IPS-18c (cell line): ENCODE measurements around the gene IGFBP7.

ENCODE experiments used
- H3K4me3 ChIP-seq: 2 replicates; pipeline ENCODE4 v1.7.0; 2013; ENCODE audit warnings: low read depth, mild to moderate bottlenecking, low read length, moderate library complexity; ENCODE audit not compliant: insufficient read depth
- H3K9me3 ChIP-seq: one replicate; pipeline ENCODE4 v1.6.1; 2013; ENCODE audit warnings: mild to moderate bottlenecking, low read length, moderate library complexity; ENCODE audit not compliant: control insufficient read depth, insufficient read depth

IGFBP7 gene

DNA sequence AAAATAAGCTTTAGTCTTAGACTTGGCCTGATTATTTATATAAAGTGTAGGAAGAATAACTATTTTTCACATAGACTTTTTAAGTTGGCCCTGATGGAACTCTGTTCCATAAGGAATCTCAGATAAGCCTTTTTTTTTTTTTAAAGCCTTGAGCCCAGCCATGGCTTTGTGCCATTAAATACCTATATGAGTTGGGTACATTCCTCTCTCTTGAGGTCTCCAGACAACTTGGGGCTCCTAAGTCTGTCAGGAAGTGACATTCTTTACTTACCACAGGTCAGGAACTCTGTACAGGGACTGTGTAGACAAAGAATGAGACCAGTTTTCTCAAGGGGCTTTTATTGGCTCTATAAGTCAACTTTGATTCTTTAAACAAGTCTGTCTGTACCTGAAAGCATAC is 27.1 kb upstream of the IGFBP7 start:
- no peaks in the 10 kb centered on the region for H3K9me3 ChIP-seq

DNA sequence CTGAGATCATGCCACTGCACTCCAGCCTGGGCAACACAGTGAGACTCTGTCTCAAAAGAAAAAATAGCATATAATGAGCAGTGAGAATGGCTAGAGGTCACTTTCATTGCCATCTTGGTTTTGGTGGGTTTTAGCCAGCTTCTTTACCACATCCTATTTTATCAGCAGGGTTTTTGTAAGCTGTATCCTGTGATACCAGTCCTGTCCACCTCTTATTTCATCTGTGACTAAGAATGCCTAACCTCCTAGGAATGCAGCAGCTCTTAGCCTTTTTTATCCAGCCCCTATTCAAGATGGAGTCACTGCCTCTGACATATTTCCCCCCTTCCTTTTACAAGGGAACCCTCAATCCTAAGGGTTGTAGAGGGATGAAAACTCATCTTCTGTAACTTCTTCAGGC is 26.1 kb upstream of the IGFBP7 start:
- H3K4me3 ChIP-seq, result no peak overlapping the region
- no peaks in the 10 kb centered on the region for H3K9me3 ChIP-seq

More for the DNA sequence above, 27.1 kb upstream of the IGFBP7 start:
- H3K4me3 ChIP-seq, result no peak overlapping the region

DNA sequence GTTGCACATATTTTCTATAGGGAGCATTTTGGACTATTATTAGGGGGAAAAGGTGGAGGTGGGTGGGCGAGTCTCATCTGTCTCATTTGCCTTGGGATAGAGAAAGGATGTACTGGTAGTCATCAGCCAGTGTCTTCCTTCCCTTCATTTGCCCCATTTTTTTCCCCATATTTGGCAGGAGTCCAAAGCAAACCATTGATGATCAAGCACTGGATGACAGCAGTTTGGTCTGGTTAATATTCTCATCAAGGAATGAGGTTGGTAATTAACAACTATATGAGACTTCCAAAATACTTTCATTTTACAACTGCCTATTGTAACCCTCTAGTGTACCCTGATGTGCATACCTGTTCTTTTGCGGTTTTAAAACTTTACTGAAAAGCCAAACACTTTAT is 22.6 kb upstream of the IGFBP7 start:
- Histone ChIP-seq H3K4me3 (no peak overlapping the region), H3K9me3 (peaks cover 3% of the 10 kb centered on the region)

- H3K9me3 ChIP-seq, result peaks cover 3% of the 10 kb centered on the region
- no peak overlapping the region for H3K4me3 ChIP-seq
These were observed 21.9 kb upstream of the IGFBP7 start for GRCh38 chr4:57131849-57132742.

DNA sequence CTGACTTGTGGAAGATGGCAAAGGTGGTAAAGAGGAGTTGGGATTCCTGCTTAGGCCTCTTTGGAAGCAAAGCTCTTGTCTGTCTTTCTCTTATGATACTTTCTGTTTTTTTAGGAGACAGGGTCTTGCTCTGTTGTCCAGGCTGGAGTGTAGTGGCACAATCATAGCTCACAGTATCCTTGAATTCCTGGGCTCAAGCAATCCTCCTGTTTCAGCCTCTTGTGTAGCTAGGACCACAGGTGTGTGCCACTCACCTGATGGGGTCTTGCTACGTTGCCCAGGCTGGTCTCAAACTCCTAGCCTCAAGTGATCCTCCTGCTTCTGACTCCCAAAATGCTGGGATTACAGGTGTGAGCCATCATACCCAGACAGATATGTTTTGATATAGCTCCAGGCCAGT is 19.3 kb upstream of the IGFBP7 start:
- Histone ChIP-seq H3K9me3 (peaks cover 3% of the 10 kb centered on the region), H3K4me3 (no peak overlapping the region)

DNA sequence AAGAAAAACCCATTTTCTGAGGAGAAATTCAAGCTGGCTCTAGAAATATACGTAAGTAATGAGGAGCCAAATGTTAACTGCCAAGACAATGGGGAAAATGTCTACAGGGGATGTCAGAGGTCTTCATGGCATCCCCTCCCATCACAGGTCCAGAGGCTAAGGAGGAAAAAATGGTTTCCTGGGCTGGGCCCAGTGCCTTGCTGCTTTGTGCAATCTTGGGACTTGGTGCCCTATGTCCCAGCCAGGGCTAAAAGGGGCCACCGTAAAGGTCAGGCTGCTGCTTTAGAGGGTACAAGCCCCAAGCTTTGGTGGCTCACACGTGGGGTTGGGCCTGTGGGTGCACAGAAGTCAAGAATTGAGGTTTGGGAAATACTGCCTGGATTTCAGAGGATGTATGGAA is 17.2 kb upstream of the IGFBP7 start:
- peaks cover 3% of the 10 kb centered on the region for H3K9me3 ChIP-seq
- no peak overlapping the region for H3K4me3 ChIP-seq

- H3K9me3 ChIP-seq, result peaks cover 6% of the 10 kb centered on the region
These were observed 15.8 kb upstream of the IGFBP7 start for GRCh38 chr4:57125996-57126395.

DNA sequence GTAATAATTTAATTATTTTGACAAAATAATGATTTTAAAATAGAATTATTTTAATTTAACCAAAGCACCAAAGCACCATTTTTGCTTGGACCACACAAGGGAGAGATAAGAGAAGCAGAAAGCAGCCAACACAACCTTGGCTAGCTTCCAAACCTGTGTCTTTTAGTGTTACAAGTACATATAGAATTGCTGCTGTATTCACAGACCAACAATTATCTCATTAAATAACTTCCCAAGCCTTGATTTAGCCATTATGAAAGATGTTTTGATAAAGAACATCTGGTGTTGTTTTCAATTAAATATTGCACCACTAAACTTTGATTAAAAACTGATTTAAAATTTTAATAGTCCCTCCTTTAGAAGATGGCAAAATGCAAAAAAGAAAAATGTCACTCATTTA is 14.0 kb upstream of the IGFBP7 start:
- no peak overlapping the region for H3K4me3 ChIP-seq
- H3K9me3 ChIP-seq, result peaks cover 6% of the 10 kb centered on the region

More at GRCh38 chr4:57125996-57126395, 15.8 kb upstream of the IGFBP7 start:
- no peak overlapping the region for H3K4me3 ChIP-seq

- H3K9me3 ChIP-seq, result peaks cover 3% of the 10 kb centered on the region
- no peak overlapping the region for H3K4me3 ChIP-seq
These were observed 12.8 kb upstream of the IGFBP7 start for GRCh38 chr4:57122959-57123358.

DNA sequence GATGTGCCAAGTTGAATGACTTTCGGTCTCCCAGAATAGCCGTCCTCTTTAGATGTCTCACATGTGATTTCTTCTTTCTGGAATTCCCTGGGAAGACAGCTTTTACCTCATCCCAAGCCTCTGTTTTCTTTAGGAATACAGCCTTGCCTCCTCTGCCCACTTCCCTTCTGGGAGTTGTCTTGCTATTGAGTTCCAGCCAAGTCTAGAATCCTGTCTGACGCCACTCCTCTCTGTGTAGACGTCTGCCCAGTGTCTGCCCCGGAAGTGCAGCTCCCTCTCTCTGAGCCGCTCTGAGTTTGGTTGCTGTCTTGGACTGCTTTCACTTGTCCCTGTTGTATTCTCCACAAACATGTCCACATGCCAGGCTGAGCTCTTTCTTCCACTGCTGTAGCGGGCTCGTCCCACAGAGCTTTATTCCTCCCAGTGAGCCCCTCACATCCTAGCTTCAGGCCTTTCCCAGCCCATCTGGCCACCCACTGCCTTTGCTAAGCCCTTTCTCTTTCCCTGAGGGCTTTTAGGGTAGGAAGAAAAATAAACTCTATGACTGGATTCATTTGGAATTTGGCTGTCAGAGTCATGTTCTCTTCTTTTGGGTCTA is 9.0 kb upstream of the IGFBP7 start:
- H3K9me3 ChIP-seq, result peaks cover 3% of the 10 kb centered on the region
- no peak overlapping the region for H3K4me3 ChIP-seq

DNA sequence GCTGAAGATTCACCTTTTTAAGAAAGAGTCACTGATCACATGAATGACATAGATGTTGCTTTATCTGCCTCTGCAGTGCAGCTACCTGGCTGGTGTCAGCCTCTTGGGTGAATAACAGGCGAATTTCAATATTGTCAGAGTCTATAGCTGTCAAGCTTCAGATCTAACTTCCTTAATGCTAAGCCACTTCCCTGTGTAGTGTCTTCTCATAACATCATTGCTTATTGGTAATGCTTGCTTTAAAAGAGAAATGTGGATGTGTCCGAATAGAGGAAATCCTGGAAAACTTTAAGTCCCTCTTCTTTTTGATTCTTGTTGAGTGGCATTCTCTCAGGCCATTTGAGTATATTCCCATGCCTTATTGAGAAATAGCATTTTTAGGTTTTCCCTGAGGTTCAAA is 7.3 kb upstream of the IGFBP7 start:
- Histone ChIP-seq H3K4me3 (no peak overlapping the region), H3K9me3 (peaks cover 3% of the 10 kb centered on the region)

DNA sequence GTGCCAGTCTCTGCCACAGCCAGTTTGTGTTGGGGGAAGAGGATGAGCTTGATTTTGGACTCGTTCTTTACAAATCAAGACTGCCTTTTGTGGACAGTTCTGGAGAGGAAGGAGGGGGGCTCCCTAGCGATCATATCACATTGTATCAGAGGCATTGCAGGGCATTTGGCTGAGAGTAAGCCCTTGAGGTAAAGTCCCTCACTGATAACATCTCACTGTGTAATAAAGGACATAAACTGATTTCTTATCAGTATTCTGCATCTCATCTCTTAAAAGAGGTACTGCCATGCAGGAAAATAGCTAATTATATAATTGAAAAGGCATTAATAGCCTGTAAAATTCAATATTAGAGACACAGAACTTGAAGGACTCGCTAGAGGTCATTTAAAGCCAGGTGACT is 6.1 kb upstream of the IGFBP7 start:
- no peak overlapping the region for H3K4me3 ChIP-seq
- H3K9me3 ChIP-seq, result no peaks in the 10 kb centered on the region

DNA sequence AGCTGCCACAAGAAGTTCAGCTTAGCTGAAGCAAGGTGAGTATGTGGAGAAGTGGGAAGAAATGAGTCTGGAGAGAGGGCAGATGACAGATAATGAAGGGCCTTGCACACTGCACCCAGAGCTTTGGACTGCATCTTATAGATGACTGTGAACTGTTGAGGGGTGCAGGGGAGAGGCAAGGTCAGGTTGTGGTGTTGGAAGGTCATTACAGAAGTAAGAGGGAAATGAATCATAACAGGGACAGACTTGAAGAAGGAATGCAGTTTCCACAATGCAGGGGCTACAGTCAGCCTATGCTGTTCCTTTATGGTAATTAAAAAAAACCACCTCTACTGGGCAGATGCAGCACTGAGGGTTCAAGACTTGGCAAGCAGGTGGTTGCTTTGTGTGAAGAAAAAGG is 4.8 kb upstream of the IGFBP7 start:
- Histone ChIP-seq H3K4me3 (no peak overlapping the region), H3K9me3 (no peaks in the 10 kb centered on the region)

GRCh38 chr4:57113870-57114269 is 3.7 kb upstream of the IGFBP7 start:
- no peaks in the 10 kb centered on the region for H3K9me3 ChIP-seq

DNA sequence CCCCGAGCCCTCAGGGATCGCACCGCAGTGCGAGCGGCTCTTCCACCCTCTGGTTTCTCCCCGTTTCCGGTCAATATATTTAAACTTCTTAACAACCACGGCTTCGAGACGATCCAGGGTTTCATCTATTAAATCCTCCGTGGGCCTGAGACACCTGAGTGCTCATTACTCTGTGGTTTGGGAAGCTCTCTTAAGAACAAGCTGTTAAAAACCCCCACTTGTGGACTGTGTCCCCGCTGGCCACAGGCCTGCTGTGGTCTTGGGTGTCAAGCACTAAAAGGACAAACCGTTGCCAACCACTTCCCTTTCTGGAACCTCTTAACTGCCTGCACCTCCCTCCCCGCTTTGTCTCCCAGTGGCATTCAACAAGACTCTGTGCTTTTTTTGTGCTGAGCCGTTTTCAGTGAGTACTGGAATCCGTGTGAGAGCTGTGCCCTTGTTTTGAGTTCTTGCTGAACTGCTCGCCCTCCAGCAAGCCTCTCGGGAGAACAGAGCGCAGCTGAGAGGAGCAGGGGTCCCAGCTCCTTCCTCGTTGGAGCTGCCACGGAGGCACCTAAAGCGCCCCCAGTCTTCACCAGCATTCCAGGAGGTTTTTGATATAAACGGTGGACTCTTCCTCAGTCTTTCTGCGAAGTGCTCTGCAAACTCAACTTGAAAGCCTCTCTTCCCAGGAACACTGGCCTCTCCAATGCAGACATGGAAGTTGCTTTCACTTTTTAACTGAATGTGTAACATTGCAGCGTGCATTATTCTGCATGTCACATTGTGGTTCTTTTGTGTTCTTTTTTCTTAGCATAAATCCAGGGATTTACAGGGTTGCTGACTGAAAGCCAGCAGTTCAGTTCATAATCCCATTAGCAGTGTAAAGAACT is 691 bp upstream of the IGFBP7 start:
- peak overlapping the region; percentile 64 for H3K4me3 ChIP-seq
- no peaks in the 10 kb centered on the region for H3K9me3 ChIP-seq

More at GRCh38 chr4:57113870-57114269, 3.7 kb upstream of the IGFBP7 start:
- no peak overlapping the region for H3K4me3 ChIP-seq

DNA sequence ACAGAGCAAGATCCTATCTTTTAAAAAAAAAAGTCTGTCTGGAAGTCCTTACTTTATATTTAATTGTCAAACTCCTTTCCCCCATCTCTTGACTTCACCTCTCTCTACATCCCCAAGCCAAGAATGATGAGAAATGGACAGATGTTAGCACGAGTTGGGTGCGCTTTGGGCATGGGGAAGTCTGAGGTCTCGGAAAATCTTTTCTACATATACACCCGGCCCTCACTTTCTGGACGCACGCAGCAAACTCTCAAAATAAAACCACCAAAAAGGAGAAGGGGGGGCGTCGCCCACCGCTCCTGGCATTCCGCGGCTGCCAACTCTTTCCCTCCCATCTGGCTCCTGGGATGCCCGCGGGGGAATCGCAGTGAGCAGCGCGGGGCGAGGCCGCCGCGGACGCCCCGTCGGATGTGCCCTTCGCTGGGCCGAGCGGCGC is 756 bp downstream of the IGFBP7 start:
- Histone ChIP-seq H3K9me3 (no peaks in the 10 kb centered on the region), H3K4me3 (peak overlapping the region; percentile 64)

DNA sequence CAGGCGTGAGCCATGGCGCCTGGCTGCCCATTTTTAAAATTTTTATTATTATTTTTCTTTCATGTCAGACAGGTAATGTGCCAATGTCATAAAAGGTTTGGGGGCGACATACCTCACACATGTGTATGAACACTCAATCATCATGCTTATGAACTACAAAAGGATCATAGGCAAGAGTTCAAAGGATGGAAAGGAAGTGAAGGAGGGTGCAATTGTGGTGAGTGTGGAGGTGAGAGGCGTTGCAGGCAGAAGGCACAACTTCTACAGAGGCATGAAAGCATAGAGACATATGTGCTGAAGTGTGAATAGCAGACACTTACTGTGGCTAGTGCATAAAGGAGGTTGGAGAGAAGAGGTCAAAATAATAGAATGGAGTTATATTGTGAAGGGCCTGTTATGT is 4.0 kb downstream of the IGFBP7 start:
- H3K9me3 ChIP-seq, result no peaks in the 10 kb centered on the region

More for the DNA sequence above, 4.0 kb downstream of the IGFBP7 start:
- H3K4me3 ChIP-seq, result no peak overlapping the region
